ENCODE measurements around the gene SERPINA4. TPM values are rescaled to one million over a fixed set of nuclear protein-coding genes. Genes with fewer than 3 reads are reported as not detected.

Gene SERPINA4
- total RNA-seq, 4 donors from 2014 or later, result not detected

- DNase-seq, result no peak
- no peak overlapping the region for H3K4me3 ChIP-seq
- no peaks in the 10 kb centered on the region for H3K27me3 ChIP-seq
- H3K9me3 ChIP-seq, result peaks cover 0 to 4% of the 10 kb centered on the region in 2 donors
- H3K27ac ChIP-seq, result no peak overlapping the region
- in situ Hi-C loops (cut with MboI; ENCODE audit: low pct_ligation_motif_present in 1 of 4, low pct_unique_long_range_greater_than_20kb in 1 of 4, low sequenced_read_pairs in 3 of 4) (no loop called here), intact Hi-C loops (cut with DNase I; ENCODE audit: low total_unique reads) (no loop called here)
- no peaks in the 10 kb centered on the region for H3K4me1 ChIP-seq
- TF ChIP-seq POLR2A (IDR thresholded peaks at IDR 0.05) (no peak), CTCF (IDR thresholded peaks at IDR 0.05) (no peak), EP300 (IDR thresholded peaks at IDR 0.05; ENCODE audit: low read depth) (no peak), POLR2AphosphoS5 (IDR thresholded peaks at IDR 0.05) (no peak)
- 80 to 82% methylated on average over 1 to 9 of the region's 9 CpGs for WGBS, 2 donors (ENCODE audit: low coverage in 1 of 2)
- no peaks in the 10 kb centered on the region for H3K36me3 ChIP-seq
These were observed 18.3 kb upstream of the SERPINA4 start for GRCh38 chr14:94542811-94543440.

- peaks cover 0 to 4% of the 10 kb centered on the region in 2 donors for H3K9me3 ChIP-seq
- no peak for DNase-seq
- H3K27ac ChIP-seq, result no peak overlapping the region
- no peaks in the 10 kb centered on the region for H3K4me1 ChIP-seq
- intact Hi-C loops (cut with DNase I; ENCODE audit: low total_unique reads) (no loop called here), in situ Hi-C loops (cut with MboI; ENCODE audit: low pct_ligation_motif_present in 1 of 4, low pct_unique_long_range_greater_than_20kb in 1 of 4, low sequenced_read_pairs in 3 of 4) (no loop called here)
- H3K27me3 ChIP-seq, result no peaks in the 10 kb centered on the region
- H3K4me3 ChIP-seq, result no peak overlapping the region
- TF ChIP-seq POLR2A (IDR thresholded peaks at IDR 0.05) (no peak), EP300 (IDR thresholded peaks at IDR 0.05; ENCODE audit: low read depth) (no peak), POLR2AphosphoS5 (IDR thresholded peaks at IDR 0.05) (no peak)
- 64 to 80% methylated on average over 6 to 11 of the region's 15 CpGs for WGBS, 2 donors (ENCODE audit: low coverage in 1 of 2)
- H3K36me3 ChIP-seq, result no peaks in the 10 kb centered on the region
These were observed 17.7 kb upstream of the SERPINA4 start for GRCh38 chr14:94543449-94544124.

- intact Hi-C loops (cut with DNase I; ENCODE audit: low total_unique reads) (no loop called here), in situ Hi-C loops (cut with MboI; ENCODE audit: low pct_ligation_motif_present in 1 of 4, low pct_unique_long_range_greater_than_20kb in 1 of 4, low sequenced_read_pairs in 3 of 4) (no loop called here)
- Histone ChIP-seq H3K4me1 (no peaks in the 10 kb centered on the region), H3K36me3 (no peaks in the 10 kb centered on the region), H3K27me3 (no peaks in the 10 kb centered on the region), H3K27ac (no peak overlapping the region), H3K4me3 (no peak overlapping the region), H3K9me3 (peaks cover 0 to 4% of the 10 kb centered on the region in 2 donors)
- no peak for TF ChIP-seq CTCF (IDR thresholded peaks at IDR 0.05)
- TF ChIP-seq POLR2A (IDR thresholded peaks at IDR 0.05), result no peak
- no peak for TF ChIP-seq EP300 (IDR thresholded peaks at IDR 0.05; ENCODE audit: low read depth)
- no peak for TF ChIP-seq POLR2AphosphoS5 (IDR thresholded peaks at IDR 0.05)
- 75 to 78% methylated on average over 1 to 7 of the region's 7 CpGs for WGBS, 2 donors (ENCODE audit: low coverage in 1 of 2)
- no peak for DNase-seq
These were observed 16.5 kb upstream of the SERPINA4 start for GRCh38 chr14:94544726-94545125.

GRCh38 chr14:94545131-94545841 is 16.0 kb upstream of the SERPINA4 start:
- in situ Hi-C loops (cut with MboI; ENCODE audit: low pct_ligation_motif_present in 1 of 4, low pct_unique_long_range_greater_than_20kb in 1 of 4, low sequenced_read_pairs in 3 of 4), result no loop called here
- Histone ChIP-seq H3K9me3 (peaks cover 0 to 4% of the 10 kb centered on the region in 2 donors), H3K36me3 (no peaks in the 10 kb centered on the region), H3K27ac (no peak overlapping the region), H3K4me1 (no peaks in the 10 kb centered on the region), H3K27me3 (no peaks in the 10 kb centered on the region), H3K4me3 (no peak overlapping the region)
- TF ChIP-seq POLR2A (IDR thresholded peaks at IDR 0.05) (no peak), EP300 (IDR thresholded peaks at IDR 0.05; ENCODE audit: low read depth) (no peak), CTCF (IDR thresholded peaks at IDR 0.05) (no peak), POLR2AphosphoS5 (IDR thresholded peaks at IDR 0.05) (no peak)
- WGBS, 2 donors (ENCODE audit: low coverage in 1 of 2), result 78% methylated on average over 12 of the region's 15 CpGs; no CpG with 5 or more reads in 1 of the 2 donors
- DNase-seq, result no peak
- intact Hi-C loops (cut with DNase I; ENCODE audit: low total_unique reads), result no loop called here

Measured in transverse colon (tissue), 4 donors.